Endothelial cell of umbilical vein (primary cell): ENCODE data around the gene CBL. TPM values are rescaled to one million over a fixed set of nuclear protein-coding genes. Genes with fewer than 3 reads are reported as not detected.

Experiments
- BruUV-seq: library from RNA; stranded (reverse); fragments of 400-500 nt; replicated peaks from 2 replicates; lab custom pipeline; 2021; lab: Mats Ljungman, UMichigan
- CTCF ChIA-PET: fragments of 300-600, 350-600 bp; sonication (Branson Sonifier 250); formaldehyde crosslinking; loops from one replicate; lab custom pipeline; 2021; ENCODE audit warnings: antibody characterized with exemption, inconsistent platforms; lab: Charles Lee
- POLR2A ChIA-PET: fragments of 300-600, 350-600 bp; sonication (Branson Sonifier 250); formaldehyde crosslinking; loops from one replicate; lab custom pipeline; 2021; ENCODE audit warnings: antibody characterized with exemption, inconsistent platforms; lab: Charles Lee
- DNase-seq: peaks from one replicate; pipeline ENCODE4 v3.0.0-alpha.2; 2011; ENCODE audit warnings: low read depth, low spot score
- FAIRE-seq: peaks from 2 replicates; lab custom pipeline; 2011; peaks lifted over from hg19 to GRCh38; lab: Jason Lieb, UNC
- H2AFZ ChIP-seq: 2 replicates; pipeline ENCODE4 v1.6.0; 2012; ENCODE audit warnings: low read depth, low read length, control low read depth, inconsistent platforms
- H3K27ac ChIP-seq: 2 replicates; pipeline ENCODE4 v1.5.1; 2011; ENCODE audit warnings: low read depth, mild to moderate bottlenecking, control low read depth, low read length, moderate library complexity; ENCODE audit not compliant: insufficient read depth
- H3K27me3 ChIP-seq, 2 experiments: 2 replicates each; pipeline versions ENCODE4 v1.6.0 to v1.6.1; 2011; ENCODE audit warnings: low read length in 2 of 2, mixed read lengths in 1 of 2; ENCODE audit not compliant: control insufficient read depth in 2 of 2, insufficient read depth in 2 of 2
- H3K36me3 ChIP-seq, 2 experiments: 2 replicates in 1 of 2; 3 replicates in 1 of 2; pipeline ENCODE4 v1.5.1; 2011; ENCODE audit warnings: low read length in 2 of 2, mild to moderate bottlenecking in 1 of 2, moderate library complexity in 1 of 2; ENCODE audit not compliant: control insufficient read depth in 2 of 2, insufficient read depth in 2 of 2; ENCODE audit errors: extremely low read depth in 1 of 2
- H3K4me1 ChIP-seq: 3 replicates; pipeline ENCODE4 v1.5.1; 2011; ENCODE audit warnings: mild to moderate bottlenecking, low read length; ENCODE audit not compliant: control insufficient read depth, insufficient read depth; ENCODE audit errors: extremely low read depth
- H3K4me2 ChIP-seq: 2 replicates; pipeline ENCODE4 v1.6.1; 2011; ENCODE audit warnings: low read length, control low read depth, mixed read lengths; ENCODE audit not compliant: insufficient read depth
- H3K4me3 ChIP-seq, 3 experiments: fragments of 200-600 bp in 1 of 3; sonication (generic), shearing (Covaris generic) in 1 of 3; replicated peaks in 1 of 3; 2 replicates each; pipeline ENCODE4 v1.5.1; 2011 to 2016; ENCODE audit warnings: control low read depth in 3 of 3, low read length in 3 of 3, mild to moderate bottlenecking in 2 of 3, inconsistent platforms in 1 of 3, low read depth in 1 of 3, moderate library complexity in 1 of 3; ENCODE audit not compliant: insufficient read depth in 1 of 3
- H3K79me2 ChIP-seq: 2 replicates; pipeline ENCODE4 v1.6.0; 2012; ENCODE audit warnings: low read length, inconsistent platforms; ENCODE audit not compliant: control insufficient read depth, insufficient read depth
- H3K9ac ChIP-seq: replicated peaks from 2 replicates; pipeline ENCODE3; 2011; ENCODE audit warnings: low read length, control low read depth; ENCODE audit not compliant: insufficient read depth; ENCODE audit errors: extremely low read depth
- H3K9me1 ChIP-seq: replicated peaks from 3 replicates; pipeline ENCODE4 v1.6.0; 2011; ENCODE audit warnings: mild to moderate bottlenecking, low read length; ENCODE audit not compliant: control insufficient read depth, insufficient read depth; ENCODE audit errors: extremely low read depth
- H3K9me3 ChIP-seq: replicated peaks from 2 replicates; pipeline ENCODE4 v1.5.1; 2012; ENCODE audit warnings: low read length, inconsistent platforms; ENCODE audit not compliant: control insufficient read depth, insufficient read depth
- H4K20me1 ChIP-seq: replicated peaks from 2 replicates; pipeline ENCODE3; 2011; ENCODE audit warnings: mild to moderate bottlenecking, low read length; ENCODE audit not compliant: control insufficient read depth, insufficient read depth; ENCODE audit errors: extremely low read depth
- EZH2 ChIP-seq: IDR thresholded peaks from 2 replicates; pipeline ENCODE4 v1.6.1; 2012; ENCODE audit warnings: borderline replicate concordance, low read depth, mild to moderate bottlenecking, moderate library complexity, low read length, inconsistent platforms; ENCODE audit not compliant: severe bottlenecking
- FOS ChIP-seq: IDR thresholded peaks from 2 replicates; pipeline ENCODE4 v1.6.1; 2011; ENCODE audit warnings: mild to moderate bottlenecking, low read length, moderate library complexity, borderline replicate concordance; ENCODE audit not compliant: insufficient read depth
- GATA2 ChIP-seq: IDR thresholded peaks from 2 replicates; pipeline ENCODE4 v1.7.0; 2011; ENCODE audit warnings: low read depth, mild to moderate bottlenecking, moderate library complexity, mixed read lengths, low read length; ENCODE audit not compliant: insufficient read length, insufficient read depth
- JUN ChIP-seq: IDR thresholded peaks from 2 replicates; pipeline ENCODE4 v1.6.1; 2011; ENCODE audit warnings: borderline replicate concordance, low read depth; ENCODE audit not compliant: insufficient read length, insufficient read depth
- MYC ChIP-seq: IDR thresholded peaks from one replicate; pipeline ENCODE4 v1.6.1; 2011; ENCODE audit warnings: mild to moderate bottlenecking, low read depth, low read length
- POLR2A ChIP-seq: IDR thresholded peaks from 2 replicates; pipeline ENCODE4 v1.6.1; 2012; ENCODE audit warnings: low read depth, mild to moderate bottlenecking, control low read depth, low read length
- POLR2AphosphoS5 ChIP-seq: IDR thresholded peaks from 2 replicates; pipeline ENCODE4 v1.6.1; 2012; ENCODE audit warnings: low read depth, mild to moderate bottlenecking, control low read depth, low read length, moderate library complexity; ENCODE audit not compliant: insufficient read depth
- dilution Hi-C: fragments of 300-500 bp; cut with MboI; formaldehyde crosslinking; loops from one replicate; pipeline ENCODE4 v1.15.0; 2019; ENCODE audit warnings: low sequenced_read_pairs; ENCODE audit not compliant: extremely low pct_ligation_motif_present
- intact Hi-C: fragments of 100-400 bp; cut with micrococcal nuclease; formaldehyde crosslinking; loops from one replicate; pipeline ENCODE4 v1.10.0; 2022
- polyA plus RNA-seq, 4 experiments: library from polyadenylated mRNA; depleted of rRNA in 3 of 4; stranded (reverse) in 3 of 4; unstranded in 1 of 4; fragments of >200 nt; gene quantifications; 2 replicates each; pipeline versions ENCODE4 v1.2.1 to v1.2.3, GENCODE V29; 2011 to 2012; ENCODE audit warnings: missing spikeins in 1 of 4
- total RNA-seq: library from RNA; stranded (reverse); gene quantifications from 2 replicates; pipeline ENCODE4 v1.2.3, GENCODE V29; 2021
- TF ChIP-seq, protein P1 (sequence below): IDR thresholded peaks from 2 replicates; pipeline ENCODE4 v1.6.1; 2011; ENCODE audit not compliant: insufficient read depth, insufficient read length
- TF ChIP-seq, protein P2 (sequence below), 2 donors: IDR thresholded peaks; 1 replicate in 1 of 2; 2 replicates in 1 of 2; pipeline ENCODE4 v1.5.1; 2011; ENCODE audit warnings: low read length in 2 of 2, mild to moderate bottlenecking in 2 of 2, moderate library complexity in 2 of 2, control low read depth in 1 of 2, inconsistent platforms in 1 of 2, low read depth in 1 of 2; ENCODE audit not compliant: insufficient read depth in 1 of 2; ENCODE audit errors: extremely low read depth in 1 of 2

CBL gene
- total and polyA plus RNA-seq, 2 donors (not counting 3 experiments of a cell fraction or from before 2014, with no cell fraction given) = 15.5 to 41.5 TPM

GRCh38 chr11:119179983-119180382, 26.2 kb upstream of the CBL start:
- no TSS peak for BruUV-seq
- FAIRE-seq (no peak), DNase-seq (no peak)
- intact Hi-C loops = no loop called here
- Histone ChIP-seq H3K4me2 (no peak overlapping the region), H3K9ac (no peak overlapping the region), H3K27me3 (no peaks in the 10 kb centered on the region), H3K36me3 (no peaks in the 10 kb centered on the region), H3K79me2 (no peaks in the 10 kb centered on the region), H3K9me1 (no peaks in the 10 kb centered on the region), H3K9me3 (no peaks in the 10 kb centered on the region), H3K4me3 (no peak overlapping the region), H3K27ac (no peak overlapping the region), H3K4me1 (peaks cover 29% of the 10 kb centered on the region), H4K20me1 (no peaks in the 10 kb centered on the region), H2AFZ (no peak overlapping the region)
- ChIA-PET POLR2A (interaction anchor here (0.7 kb wide), 1 partner anchor 13 kb away, joined by 4 read pairs; no protein-coding TSS in a partner anchor), CTCF (interaction anchor here (0.6 to 2.1 kb wide), 5 partner anchors 11 to 245 kb away, joined by 3 to 8 read pairs (median 3); no protein-coding TSS in a partner anchor)
- dilution Hi-C loops = no loop called here
- no peak for TF ChIP-seq FOS
- no peak for TF ChIP-seq MYC
- TF ChIP-seq, protein P1, sequence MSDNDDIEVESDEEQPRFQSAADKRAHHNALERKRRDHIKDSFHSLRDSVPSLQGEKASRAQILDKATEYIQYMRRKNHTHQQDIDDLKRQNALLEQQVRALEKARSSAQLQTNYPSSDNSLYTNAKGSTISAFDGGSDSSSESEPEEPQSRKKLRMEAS = no peak
- no peak for TF ChIP-seq GATA2
- no peak for TF ChIP-seq EZH2
- TF ChIP-seq POLR2A = no peak
- no peak for TF ChIP-seq JUN
- no peak for TF ChIP-seq POLR2AphosphoS5
- TF ChIP-seq, protein P2, sequence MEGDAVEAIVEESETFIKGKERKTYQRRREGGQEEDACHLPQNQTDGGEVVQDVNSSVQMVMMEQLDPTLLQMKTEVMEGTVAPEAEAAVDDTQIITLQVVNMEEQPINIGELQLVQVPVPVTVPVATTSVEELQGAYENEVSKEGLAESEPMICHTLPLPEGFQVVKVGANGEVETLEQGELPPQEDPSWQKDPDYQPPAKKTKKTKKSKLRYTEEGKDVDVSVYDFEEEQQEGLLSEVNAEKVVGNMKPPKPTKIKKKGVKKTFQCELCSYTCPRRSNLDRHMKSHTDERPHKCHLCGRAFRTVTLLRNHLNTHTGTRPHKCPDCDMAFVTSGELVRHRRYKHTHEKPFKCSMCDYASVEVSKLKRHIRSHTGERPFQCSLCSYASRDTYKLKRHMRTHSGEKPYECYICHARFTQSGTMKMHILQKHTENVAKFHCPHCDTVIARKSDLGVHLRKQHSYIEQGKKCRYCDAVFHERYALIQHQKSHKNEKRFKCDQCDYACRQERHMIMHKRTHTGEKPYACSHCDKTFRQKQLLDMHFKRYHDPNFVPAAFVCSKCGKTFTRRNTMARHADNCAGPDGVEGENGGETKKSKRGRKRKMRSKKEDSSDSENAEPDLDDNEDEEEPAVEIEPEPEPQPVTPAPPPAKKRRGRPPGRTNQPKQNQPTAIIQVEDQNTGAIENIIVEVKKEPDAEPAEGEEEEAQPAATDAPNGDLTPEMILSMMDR (IDR thresholded peaks at IDR 0.05; ENCODE audit: extremely low read depth in 1 of 2, insufficient read depth in 1 of 2, low read depth in 1 of 2, low read length in 2 of 2) = no peak
